WTC11 (cell line): ENCODE results near the gene MET.

ENCODE experiments used
- CTCF ChIP-seq: fragments of 200-600 bp; IDR thresholded peaks from 2 replicates; pipeline ENCODE4 v1.8.0; 2022; ENCODE audit warnings: antibody characterized with exemption
- ELF4 ChIP-seq: sonication (generic); formaldehyde crosslinking; IDR thresholded peaks from 2 replicates; pipeline ENCODE4 v1.8.1; 2022; ENCODE audit warnings: low read depth, mild to moderate bottlenecking, moderate library complexity, missing genetic modification reagents

GRCh38 chr7:116629051-116629463, 42.9 kb upstream of the MET start:
- TF ChIP-seq CTCF, result no peak
- TF ChIP-seq ELF4 (CRISPR knock-in tag), result no peak
